COLO829 (cell line): ENCODE results near the gene LRRC3C.
"Not testable (repeated sequence)": the region's sequence is repeated elsewhere in the genome, so short reads cannot be mapped to it uniquely, and the experiment has no call there.

ENCODE experiments used
- DNase-seq: peaks from one replicate; pipeline ENCODE4 v3.0.0; 2012; ENCODE audit warnings: low spot score

LRRC3C gene

DNA sequence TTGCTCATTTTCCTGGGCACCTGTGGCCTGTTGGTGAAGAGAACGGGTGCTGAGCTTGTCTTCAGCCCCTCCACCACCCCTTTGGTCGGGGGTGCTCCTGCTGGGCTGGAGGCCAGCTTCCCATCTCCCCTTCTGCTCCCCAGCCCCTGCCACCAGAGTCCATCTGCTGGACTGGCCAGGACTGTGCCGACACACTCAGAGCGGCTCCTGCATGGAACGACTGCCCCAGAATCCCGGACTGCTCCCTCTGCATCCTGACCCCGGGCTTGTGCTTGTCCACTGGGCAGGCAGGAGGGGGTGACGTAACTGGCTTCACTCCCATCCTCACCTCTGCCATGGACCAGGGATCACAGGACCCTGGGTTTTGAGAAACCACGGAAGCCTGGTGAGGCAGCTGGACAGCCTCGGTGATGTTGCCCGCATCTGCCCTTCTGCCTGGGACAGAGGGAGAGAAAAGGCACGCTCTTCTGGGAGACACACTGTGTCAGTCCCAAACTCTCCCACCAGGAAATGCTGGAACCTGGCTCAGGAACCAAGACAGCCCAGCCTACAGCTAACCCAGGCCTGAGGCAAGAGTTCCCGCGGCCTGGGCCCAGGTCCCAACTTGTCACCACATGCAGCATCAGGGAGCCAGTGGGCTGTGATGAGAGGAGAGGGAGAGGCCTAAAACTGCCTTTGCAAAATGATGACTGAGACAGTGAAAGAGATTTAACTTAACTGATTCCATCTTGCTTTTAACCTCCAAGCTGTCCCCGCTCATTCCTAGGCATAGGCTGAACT lies 19.2 kb downstream of the LRRC3C start:
- no peak for DNase-seq

DNA sequence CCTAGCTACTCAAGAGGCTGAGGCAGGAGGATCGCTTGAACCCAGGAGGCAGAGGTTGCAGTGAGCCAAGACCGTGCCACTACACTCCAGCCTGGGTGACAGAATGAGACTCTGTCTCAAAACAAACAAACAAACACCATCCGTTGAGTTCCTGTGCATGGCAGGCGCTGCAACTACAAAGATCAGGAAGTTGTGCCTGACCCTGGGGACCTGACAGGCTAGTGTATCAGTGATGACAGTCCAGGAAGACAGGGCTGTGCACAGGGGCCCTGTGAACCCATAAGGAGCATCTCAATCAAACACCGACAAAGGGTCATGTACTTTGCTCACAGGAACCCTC lies 20.9 kb downstream of the LRRC3C start:
- DNase-seq, result not testable (repeated sequence)

DNA sequence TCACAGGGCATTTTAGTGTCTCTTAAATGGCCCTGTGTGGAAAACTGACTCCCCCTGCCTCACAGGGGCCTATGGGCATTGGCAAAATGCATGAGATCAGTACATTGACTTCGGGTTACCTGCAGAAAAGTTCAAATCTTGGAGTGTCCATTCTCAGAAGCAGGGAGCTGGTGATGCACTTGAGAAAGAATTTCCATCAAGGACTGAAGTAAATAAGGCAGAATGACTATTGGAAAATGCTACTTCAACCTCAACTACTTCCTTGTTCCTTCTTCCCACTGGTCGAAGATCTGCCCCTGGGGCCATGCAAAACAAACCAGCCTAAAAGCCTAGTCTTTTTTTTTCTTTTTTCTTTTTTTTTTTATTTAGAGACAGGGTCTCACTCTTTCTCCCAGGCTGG lies 21.5 kb downstream of the LRRC3C start:
- DNase-seq, result no peak

DNA sequence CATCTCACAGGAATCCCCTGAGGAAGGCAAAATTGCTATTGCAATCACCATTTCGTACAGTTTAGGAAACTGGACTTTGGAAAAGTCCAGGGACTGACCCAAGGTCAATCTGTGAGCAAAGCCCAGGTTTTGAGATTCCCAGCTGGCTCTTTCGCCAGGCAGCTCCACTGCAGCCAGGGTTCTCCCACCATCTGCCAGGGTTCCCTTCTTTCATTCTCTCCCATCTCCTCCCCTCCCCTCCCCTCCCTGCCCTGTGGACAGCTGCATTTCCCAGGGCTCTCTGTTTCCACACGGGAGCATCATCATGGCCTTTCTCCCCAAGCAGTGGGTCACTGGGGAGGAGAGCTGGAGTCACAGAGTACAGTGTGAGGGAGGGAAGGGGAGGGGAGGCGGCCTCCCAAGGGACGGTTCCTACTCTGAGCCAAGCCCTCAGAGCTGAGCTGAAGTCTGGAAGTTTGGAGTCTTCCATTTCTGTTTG lies 23.4 kb downstream of the LRRC3C start:
- DNase-seq, result no peak

DNA sequence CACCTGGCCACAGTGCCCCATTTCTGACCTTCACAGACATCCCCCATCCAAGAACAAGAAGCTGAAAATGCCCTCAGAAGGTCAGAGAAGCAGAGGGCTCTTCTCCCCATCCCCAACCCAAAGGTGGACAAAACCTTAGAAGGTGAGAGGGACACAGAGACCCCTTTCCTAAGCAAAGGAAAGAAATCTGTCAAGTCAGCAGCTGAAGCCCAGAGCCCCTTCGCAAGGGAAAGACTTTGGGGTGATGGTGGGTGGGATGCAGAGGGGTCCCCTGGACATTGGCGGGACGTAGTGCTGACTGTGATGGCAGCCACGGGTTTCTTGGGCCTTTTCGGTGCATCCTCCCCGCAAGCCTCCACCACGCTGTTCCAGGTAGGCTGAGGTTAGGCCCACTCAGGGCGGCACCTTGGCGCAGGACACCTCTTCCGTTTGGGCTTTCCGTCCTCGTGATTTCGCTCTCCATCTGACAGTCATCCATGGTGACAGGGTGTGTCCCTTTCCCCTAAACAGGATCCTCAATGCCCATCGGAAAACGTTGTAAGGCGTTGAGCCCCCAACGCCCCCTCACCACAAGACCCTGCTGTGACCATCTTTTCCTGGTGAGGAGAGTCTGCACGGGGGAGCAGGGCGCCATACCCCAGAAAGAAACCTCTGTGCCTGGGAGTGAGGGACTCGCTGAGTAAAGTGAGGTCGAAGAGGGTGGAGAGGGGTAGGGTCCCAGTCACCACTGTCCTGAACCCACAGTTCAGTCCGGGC lies 24.6 kb downstream of the LRRC3C start:
- DNase-seq, result no peak

DNA sequence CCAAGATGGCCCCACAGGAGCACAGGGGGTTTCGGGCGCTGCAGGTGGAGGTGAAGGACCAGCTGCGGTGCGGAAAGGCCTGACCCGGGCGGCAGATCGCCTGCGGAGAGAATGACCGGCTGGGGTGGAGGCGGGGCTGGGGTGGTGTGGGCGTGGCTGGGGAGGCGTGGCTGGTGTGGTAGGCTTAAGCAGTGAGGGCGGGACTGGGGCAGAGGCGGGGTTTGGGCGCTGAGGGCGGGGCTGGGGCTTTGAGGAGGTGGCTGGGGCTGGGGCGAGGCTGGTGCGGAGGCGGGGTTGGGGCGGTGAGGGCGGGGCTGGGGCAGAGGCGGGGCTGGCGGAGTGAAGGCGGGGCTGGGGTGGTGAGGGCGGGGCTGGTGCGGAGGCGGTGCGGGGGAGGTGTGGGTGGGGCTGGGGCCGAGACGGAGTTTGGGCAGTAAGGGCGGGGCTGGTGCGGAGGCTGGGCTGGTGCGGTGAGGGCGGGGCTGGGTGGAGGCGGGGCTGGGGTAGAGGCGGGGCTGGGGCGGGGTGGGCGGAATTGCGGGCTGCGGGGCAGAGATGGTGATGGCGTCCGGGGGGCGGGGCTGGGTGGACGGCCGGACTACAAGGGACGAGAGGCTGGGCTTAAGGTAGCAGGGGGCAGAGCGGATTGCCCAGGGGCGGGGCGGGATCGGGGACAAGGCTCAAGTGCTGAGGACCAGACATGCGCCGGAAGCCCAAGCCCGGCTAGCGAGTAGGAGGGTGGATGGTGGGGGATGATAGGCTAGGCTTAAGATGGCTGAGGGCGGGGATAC lies 25.3 kb downstream of the LRRC3C start:
- DNase-seq, result peak; percentile 96

DNA sequence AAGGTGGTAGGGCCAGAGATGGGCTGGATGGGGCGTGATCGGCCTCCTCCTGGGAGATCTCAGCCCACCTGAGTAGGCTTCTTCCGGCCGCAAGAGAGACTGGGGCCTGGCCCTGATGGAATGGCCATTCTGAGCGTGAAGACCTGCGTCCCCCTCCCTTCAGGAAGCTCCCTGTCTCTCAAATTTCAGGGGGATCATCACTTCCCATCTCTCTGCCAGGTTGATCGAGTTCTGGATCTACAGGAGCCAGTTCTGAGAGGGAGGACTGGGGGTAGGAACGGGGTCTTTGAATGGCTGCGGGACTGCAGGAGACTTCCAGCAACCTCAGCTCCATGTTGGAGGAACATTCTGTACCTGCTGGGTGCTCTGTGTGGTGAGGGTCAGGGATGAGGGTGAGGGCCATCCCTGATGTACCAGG lies 25.9 kb downstream of the LRRC3C start:
- DNase-seq, result no peak

DNA sequence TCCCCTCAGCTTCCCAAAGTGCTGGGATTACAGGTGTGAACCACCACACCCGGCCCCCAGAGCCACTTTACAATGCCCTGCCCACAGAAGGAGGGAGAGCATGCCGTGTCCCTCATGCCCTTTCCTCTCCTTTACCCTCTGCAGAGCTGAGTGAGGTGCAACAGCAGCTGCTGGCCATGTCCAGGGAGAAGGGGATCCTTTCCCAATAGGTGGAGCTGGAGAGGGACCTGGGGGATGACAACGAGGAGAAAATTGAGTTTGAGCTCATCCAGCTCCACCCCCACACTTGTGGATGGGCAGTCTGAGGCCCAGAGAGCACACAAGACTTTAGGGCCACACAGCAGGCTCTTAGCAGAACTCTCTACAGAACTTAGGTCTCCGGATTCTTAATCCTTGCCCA lies 27.3 kb downstream of the LRRC3C start:
- DNase-seq, result no peak

DNA sequence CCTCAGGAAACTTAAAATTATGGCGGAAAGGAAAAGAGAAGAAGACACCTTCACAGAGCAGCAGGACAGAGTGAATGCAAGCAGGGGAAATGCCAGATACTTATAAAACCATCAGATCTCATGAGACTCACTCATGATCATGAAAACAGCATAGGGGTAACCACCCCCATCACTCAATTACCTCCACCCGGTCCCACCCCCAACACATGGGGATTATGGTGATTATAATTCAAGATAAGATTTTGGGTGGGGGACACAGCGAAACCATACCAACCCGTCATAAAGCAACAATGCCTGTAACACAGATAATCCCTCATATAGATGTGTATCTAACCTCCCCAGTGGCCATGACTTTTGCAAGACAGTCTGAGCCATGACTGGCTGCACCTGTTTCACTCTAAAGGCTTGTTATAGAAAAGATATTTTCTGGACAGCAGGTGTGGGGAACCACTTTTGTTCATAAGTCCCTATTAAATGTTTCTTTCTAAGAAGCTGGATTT lies 28.2 kb downstream of the LRRC3C start:
- no peak for DNase-seq

DNA sequence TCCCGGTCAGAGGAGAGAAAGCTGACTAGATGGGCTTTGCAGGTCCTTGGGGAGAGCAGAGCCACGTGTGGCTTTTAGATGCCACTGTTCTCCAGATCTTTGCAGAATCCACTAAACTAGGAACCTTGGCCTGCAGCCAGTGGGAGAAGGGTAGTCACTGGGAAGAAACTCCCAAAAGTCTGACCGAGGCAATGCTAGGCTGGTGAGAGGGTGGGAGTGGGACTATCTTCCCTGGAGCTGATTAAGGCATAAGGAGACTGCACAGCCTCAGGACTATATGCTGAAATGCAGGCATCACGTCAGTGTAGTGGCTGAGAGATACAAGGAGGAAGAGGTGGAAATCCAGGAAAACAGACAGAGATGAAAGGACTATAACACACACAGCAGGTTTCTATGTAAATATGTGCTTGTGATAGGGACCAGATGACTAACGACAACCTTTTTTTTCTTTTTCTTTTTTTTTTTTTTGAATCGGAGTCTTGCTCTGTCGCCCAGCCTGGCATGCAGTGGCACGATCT lies 33.1 kb downstream of the LRRC3C start:
- no peak for DNase-seq

DNA sequence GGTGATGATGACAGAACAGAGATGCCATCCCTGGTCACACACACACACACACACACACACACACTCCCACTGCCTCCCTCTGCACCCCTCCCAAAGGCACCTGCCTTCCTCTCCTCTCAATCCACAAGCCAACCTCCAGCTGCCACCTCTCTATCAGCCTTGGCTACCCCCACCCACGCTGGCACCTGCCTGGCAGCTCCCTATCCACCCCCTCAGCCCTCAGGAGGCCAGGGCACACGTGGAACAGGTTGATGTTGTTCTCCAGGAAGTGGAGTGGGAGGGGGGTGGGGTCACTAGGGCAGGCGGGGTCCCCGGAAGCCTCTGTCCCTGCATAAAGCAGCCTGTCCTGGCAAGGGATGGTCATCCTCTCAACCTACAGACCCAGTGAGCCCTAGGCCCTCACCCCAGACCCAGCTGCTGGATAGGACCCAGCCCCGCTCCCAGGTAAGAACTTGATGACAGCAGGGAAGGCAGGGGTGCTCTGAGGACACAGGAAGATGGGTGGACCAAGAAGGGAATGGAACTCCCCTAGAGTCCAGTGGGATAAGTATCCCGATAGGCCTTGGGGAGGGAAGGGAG lies 35.2 kb downstream of the LRRC3C start, which contains the start of gene GSDMA:
TSS of gene GSDMA (plus strand) at position 363 of the 579 bp plus-strand sequence. CDS start 2,684 bp downstream, outside the sequence.
- no peak for DNase-seq

DNA sequence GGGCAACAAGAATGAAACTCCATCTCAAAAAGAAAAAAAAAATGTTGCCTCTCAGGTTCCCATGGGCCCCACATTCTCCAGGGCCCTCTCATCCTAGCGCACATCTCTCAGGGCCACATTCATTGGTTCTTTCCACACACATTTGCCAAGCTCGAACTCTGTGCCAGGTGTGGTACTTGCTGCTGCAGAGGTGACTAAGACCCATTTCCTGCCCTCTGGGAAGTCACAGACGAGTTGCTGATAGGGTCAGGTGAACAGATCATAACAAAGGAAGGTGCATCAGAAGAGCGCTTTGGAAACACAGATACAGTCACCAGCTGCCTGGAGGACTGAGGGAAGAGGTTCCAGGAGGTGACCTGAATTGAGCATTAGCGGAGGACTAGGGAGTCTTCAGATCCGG lies 36.3 kb downstream of the LRRC3C start:
- DNase-seq, result no peak

DNA sequence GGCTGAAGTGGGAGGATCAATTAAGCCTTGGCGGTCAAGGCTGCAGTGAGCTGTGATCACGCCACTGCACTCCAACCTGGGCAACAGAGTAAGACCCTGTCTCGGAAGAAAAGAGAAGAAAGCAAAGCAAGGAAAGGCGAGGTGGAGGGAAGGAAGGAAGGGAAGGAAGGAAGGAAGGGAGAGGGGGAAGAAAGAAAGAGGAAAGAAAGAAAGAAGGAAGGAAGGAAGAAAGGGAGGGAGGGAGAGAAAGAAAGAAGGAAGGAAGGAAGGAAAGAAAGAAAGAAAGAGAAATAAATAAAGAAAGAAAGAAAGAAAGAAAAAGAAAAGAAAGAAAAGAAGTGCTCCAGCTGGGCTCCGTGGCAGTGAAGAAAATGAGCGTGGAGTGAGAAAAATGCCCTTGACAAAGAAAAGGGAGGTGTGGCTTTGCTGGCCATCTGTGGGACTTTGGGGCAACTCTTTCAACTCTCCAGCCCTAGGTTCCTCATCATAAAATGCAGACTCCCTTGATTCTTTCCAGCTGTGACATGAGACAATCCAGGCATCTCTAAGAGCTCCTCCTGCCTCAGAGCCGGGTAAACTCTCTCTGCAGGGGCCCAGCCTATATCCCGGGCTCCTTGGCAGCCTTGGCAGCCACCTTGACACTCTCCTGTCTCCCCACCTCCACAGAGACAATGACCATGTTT lies 37.6 kb downstream of the LRRC3C start:
- DNase-seq, result no peak

DNA sequence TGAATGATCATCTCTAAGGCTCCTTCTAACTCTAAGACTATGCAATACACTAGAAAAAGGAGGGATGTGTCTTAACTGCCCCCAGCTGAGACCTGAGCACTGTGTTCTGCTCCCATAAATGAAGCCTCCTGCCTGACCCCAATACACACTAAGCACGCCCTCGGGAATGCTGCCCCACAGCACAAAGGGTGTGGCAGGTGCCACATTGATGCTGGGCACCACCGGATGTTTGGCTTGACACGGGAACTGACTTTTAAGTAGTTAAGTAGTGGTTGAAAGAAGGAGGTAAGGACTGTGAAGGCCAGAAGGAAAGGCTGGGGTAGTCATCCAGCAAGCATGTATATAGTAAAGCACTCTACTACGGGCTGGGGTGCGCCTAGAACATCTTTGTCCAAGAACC lies 39.2 kb downstream of the LRRC3C start:
- DNase-seq, result no peak

DNA sequence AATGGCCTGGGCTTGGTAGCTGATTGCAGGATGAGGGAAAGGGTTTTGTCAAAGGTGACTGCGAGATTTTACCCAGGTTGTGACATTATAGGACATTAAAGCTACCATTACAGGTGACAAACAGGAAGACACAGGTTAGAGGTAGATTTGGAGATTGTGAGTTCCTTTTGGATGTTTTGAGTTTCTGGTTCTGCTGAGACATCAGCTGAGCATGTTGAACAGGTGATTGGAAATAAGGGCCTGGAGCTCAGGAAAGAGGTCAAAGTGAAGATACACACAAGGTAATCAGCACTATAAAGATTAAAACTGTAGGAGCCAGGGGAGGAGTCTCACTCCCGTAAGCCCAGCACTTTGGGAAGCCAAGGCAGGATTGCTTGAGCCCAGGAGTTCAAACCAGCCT lies 41.2 kb downstream of the LRRC3C start:
- no peak for DNase-seq

DNA sequence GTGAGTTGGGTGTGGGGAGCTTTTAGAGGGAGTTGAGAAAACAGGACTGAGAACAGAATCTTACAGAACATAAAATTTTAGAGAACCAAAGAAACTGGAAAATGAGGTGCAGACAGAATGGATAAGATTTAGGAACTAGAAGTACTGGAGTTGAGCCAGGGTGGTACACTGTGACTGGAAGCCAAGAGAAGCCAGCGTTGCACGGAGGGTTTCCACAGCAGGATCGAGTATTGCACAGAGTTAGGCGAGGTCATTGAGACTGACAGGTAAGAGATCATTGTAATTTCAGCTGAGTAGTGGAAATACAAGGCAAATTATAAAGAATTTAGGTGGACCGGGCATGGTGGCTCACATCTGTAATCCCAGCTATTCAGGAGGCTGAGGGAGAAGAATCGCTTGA lies 41.8 kb downstream of the LRRC3C start:
- no peak for DNase-seq

DNA sequence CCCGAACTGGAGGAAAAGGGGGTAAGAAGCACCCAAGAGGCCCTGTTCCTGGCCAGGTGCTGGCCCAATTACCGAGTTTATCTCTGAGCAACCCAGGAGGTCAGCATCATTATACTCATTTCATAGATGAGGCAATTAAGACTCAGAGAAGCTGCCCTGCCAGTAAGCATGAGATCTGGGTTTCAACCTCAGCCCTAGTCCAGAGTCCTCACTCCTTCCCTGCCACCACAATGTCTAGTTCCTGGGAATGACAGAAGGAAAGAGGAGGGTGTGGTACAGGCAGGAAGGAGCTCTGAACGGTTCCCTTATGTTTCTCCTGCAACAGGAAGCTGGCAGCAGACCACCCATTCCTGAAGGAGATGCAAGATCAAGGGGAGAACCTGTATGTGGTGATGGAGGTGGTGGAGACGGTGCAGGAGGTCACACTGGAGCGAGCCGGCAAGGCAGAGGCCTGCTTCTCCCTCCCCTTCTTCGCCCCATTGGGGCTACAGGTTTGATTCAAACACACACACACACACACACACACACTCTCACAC lies 42.7 kb downstream of the LRRC3C start:
- DNase-seq, result no peak

DNA sequence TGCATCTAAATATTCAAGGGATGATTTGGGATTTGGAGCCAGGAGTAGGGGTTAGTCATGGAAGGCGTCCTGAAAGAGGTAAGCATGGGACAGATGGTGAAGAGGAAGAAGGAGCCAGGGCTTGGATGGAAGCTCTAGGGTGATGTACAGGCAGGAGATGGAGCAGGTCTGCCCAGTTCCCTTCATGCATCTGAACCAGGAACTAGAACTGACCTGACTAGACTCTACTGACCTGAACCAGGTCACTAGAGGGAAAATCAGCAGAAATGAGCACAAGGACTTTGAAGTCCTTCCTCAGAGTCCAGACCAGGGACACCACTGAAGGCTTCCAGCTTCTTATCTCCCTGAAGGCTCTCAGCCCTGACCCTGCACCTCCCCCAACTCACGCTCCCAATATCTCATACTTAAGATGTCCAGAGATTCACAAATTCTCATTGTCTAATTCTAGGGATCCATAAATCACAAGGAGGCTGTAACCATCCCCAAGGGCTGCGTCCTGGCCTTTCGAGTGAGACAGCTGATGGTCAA lies 43.6 kb downstream of the LRRC3C start:
- no peak for DNase-seq

DNA sequence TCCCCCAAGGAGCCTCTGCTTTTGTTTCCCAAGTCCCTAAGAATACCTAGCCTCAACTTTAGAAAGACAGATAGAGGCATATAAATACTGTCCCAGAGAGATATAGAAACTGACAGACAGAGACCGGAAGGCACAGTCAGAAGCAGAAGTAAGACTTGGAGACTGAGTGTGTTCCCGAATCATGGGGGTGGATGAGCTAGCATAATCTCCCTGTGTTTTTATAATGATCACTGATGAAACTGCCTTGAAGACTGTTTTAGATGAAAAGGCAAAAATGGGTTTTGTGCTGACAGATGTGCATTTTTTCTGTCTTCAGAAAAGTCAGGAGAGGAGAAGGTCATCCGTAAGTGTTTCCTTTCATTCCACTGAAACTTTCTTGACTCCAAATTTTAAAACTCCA lies 44.7 kb downstream of the LRRC3C start:
- DNase-seq, result no peak

DNA sequence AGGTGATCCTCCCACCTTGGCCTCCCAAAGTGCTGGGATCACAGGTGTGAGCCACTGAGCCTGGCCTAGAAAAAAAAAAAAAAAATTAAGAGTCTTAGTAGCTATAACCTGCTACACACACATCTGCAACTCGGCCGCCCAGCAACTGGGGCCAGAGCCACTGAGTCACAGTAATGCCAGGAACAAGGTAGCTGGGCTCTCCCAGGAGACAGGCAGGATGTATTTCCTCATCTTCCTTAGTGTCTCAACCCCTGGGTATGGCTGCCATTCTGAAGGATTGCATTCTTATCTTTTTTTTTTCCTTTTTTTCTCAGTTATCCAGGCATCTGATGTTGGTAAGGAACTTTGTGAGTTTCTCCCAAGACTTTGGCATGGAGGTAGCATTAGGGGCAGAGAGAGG lies 46.0 kb downstream of the LRRC3C start:
- no peak for DNase-seq

DNA sequence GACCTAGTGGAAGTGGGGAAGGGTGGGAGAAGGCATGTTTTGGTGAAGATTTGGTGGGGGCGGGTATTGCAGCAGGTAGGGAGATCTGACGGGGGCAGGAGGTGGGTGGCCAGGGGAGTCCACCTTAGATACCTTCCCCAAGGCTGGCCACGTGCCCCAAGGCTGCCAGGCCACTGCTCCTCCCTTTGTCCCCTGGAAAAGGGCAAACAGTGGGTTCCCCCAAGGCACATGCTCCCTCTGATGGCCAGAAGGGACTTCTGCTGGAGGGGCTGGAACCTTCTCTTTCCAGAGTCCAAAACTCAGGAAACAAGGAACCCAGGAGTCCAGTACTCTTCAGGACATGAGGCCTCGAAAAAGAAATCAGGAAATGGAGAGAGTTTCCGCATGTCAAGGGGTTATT lies 46.9 kb downstream of the LRRC3C start:
- no peak for DNase-seq
